GM12891 (cell line): Measurements from ENCODE around the gene ESR1.

ENCODE experiments used
- PAX5 ChIP-seq: IDR thresholded peaks from 2 replicates; pipeline ENCODE4 v1.6.1; 2011; ENCODE audit warnings: low read length, moderate library complexity, mild to moderate bottlenecking; ENCODE audit not compliant: insufficient read depth, severe bottlenecking
- POLR2A ChIP-seq: IDR thresholded peaks from 2 replicates; pipeline ENCODE4 v1.6.1; 2011; ENCODE audit warnings: low read depth, low read length, control low read depth
- POLR2AphosphoS5 ChIP-seq: IDR thresholded peaks from 2 replicates; pipeline ENCODE4 v1.6.1; 2011; ENCODE audit warnings: low read depth, low read length, control low read depth
- SPI1 ChIP-seq: IDR thresholded peaks from 2 replicates; pipeline ENCODE4 v1.6.1; 2011; ENCODE audit warnings: low read depth, low read length, control low read depth
- TAF1 ChIP-seq: IDR thresholded peaks from 2 replicates; pipeline ENCODE4 v1.6.1; 2011; ENCODE audit warnings: low read depth, low read length, control low read depth

GRCh38 chr6:152055517-152055916, 248.0 kb downstream of the ESR1 start:
- TF ChIP-seq POLR2A (no peak), POLR2AphosphoS5 (no peak), TAF1 (no peak), SPI1 (no peak), PAX5 (no peak)
